MM.1S (cell line): ENCODE data around the gene CLNK.

Experiments
- EZH2 ChIP-seq: fragments of 300-600 bp; sonication (generic); optimal IDR thresholded peaks from 2 replicates; pipeline ENCODE3; 2017; ENCODE audit warnings: low read depth, mild to moderate bottlenecking, antibody characterized with exemption, low read length, mixed read lengths
- TF ChIP-seq, protein P1 (sequence below): fragments of 300-600 bp; sonication (generic); IDR thresholded peaks from 2 replicates; pipeline ENCODE4 v1.5.1; 2016; ENCODE audit warnings: antibody characterized with exemption, low read length, mixed read lengths

DNA sequence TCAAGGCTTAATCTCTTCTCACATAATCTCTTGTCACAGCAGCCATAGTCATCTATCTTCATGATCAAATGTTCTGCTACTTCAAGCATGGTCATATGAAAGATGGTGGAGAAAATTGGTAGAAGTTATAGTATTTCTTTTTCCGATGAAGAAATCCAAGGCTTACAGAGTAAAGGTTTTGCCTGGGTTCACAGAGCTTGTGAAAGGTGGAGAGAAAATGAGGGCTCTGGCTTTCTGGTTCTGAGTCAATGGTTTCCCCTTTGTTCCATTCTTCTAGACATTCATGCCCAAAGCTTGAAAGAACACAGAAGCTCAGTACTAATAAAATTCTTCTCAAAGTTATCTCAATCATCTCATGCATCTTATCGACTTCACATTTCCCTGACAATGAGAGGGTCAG is 36.1 kb downstream of the CLNK start:
- TF ChIP-seq, protein P1, sequence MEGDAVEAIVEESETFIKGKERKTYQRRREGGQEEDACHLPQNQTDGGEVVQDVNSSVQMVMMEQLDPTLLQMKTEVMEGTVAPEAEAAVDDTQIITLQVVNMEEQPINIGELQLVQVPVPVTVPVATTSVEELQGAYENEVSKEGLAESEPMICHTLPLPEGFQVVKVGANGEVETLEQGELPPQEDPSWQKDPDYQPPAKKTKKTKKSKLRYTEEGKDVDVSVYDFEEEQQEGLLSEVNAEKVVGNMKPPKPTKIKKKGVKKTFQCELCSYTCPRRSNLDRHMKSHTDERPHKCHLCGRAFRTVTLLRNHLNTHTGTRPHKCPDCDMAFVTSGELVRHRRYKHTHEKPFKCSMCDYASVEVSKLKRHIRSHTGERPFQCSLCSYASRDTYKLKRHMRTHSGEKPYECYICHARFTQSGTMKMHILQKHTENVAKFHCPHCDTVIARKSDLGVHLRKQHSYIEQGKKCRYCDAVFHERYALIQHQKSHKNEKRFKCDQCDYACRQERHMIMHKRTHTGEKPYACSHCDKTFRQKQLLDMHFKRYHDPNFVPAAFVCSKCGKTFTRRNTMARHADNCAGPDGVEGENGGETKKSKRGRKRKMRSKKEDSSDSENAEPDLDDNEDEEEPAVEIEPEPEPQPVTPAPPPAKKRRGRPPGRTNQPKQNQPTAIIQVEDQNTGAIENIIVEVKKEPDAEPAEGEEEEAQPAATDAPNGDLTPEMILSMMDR: no peak
- no peak for TF ChIP-seq EZH2
